Endothelial cell of hepatic sinusoid (primary cell): ENCODE results near the gene ANKRD61.
"Not testable (repeated sequence)": the region's sequence is repeated elsewhere in the genome, so short reads cannot be mapped to it uniquely, and the experiment has no call there.

Source experiments
- in situ Hi-C: cut with HindIII; loops from 2 replicates; pipeline ENCODE4 v1.10.0; 2017; ENCODE audit warnings: low sequenced_read_pairs

ANKRD61 gene

DNA sequence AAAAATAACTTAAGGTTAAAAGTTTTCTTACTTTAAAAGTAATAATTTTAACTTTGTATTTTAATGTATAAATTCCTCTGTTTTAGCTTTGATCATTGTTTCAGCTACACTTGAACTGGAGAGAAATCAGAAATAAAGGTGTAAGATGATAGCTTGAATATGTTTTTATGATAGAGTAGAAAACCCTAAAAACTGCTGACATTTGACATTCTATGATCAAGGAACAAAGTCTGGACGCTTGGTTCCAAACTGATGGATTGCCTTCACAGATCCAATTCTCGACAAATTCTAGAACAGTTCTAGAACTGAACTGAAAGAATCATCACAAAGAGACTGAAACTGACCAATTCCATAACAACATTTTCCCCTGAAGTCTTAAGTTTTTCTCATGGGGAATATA, at the start of gene ANKRD61:
TSS of gene ANKRD61 (plus strand) at position 389 of the 400 bp plus-strand sequence. CDS start at position 389, 0 bp downstream.
- in situ Hi-C loops, result loop anchor here (10.0 kb wide), 1 partner anchor 354 kb away; no protein-coding TSS in a partner anchor

DNA sequence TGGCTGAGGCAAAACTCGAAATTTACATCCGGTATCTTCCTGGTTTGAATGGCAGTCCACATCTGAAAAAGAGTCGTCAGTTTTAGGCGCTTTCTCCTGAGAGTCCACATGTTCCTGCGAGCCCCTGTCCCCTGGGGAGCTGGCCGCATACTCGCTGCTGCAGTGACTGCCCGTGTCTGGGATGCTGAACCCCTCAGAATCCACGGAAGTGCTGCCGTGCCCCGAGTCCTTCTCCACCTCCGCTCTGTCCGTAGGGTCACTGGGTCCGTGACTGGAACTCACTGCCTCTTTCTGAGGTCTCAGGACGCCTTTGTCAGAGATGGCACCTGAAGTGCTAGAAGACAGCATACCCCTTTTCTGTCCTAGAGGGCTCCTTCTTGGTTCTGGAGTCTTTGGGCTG, 44.1 kb upstream of the ANKRD61 start:
- in situ Hi-C loops, result not testable (repeated sequence)

DNA sequence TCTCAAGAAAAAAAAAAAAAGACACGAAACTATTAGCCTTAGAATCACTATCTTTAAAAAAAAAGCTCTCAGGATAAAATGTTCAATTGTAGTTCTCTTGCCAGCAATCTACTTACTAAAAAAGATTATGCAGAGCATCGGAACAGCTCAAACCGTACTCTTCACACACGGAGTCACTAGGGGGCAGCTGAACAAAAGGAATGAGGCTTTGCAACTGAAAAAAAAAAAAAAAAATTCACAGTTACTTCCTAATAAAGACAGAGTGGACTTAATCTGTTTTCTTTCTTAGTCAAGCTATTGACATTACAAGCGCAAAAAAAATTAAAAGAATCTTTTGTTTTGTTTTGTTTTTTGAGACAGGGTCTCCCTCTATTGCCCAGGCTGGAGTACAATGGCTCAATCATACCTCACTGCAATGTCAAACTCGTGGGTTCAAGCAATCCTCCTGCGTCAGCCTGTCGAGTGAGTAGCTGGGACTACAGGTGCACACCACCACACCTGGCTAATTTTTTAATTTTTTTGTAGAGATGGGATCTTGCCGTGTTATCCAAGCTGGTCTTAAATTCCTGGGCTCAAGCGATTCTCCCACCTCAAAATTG, 33.9 kb upstream of the ANKRD61 start:
- in situ Hi-C loops, result no loop called here

- in situ Hi-C loops, result no loop called here
Observed at GRCh38 chr7:6007386-6007785, 23.8 kb upstream of the ANKRD61 start.

DNA sequence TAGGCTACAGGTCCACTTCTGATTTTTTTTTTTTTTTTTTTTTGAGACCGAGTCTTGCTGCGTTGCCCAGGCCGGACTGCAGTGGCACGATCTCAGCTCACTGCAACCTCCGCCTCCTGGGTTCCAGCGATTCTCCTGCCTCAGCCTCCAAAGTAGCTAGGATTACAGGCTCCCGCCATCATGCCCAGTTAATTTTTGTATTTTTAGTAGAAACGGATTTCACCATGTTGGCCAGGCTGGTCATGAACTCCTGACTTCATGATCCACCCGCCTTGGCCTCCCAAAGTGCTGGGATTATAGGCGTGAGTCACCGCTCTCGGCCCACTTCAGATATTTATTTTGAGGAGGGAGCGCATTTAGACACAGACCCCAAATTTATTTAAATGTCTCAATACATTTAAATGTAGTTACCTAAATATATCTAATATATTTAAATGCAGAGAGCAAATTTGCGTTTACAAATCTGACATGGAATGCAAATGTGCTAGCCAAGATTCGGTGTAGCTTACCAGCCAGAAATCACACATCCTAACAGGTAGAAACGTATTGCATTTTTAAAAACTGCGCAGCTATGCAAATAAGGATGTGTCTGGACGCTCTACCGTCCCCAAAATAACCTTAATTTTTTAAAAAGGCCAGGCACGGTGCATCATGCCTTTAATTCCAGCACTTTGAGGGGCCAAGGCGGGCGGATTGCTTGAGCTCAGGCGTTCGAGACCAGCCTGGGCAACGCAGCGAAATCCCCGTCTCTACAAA, 23.2 kb upstream of the ANKRD61 start:
- in situ Hi-C loops, result not testable (repeated sequence)

GRCh38 chr7:6008668-6009611, 22.2 kb upstream of the ANKRD61 start, which contains the start of the genes AIMP2 and PMS2:
Gene AIMP2, plus strand, starts transcription at chr7:6009272. Its CDS starts 92 bp downstream, at chr7:6009364.
Gene PMS2, minus strand, starts transcription at chr7:6009049. Its CDS starts 30 bp downstream, at chr7:6009019.
- in situ Hi-C loops, result no loop called here

GRCh38 chr7:6010370-6010769, 20.8 kb upstream of the ANKRD61 start:
- in situ Hi-C loops, result not testable (repeated sequence)

DNA sequence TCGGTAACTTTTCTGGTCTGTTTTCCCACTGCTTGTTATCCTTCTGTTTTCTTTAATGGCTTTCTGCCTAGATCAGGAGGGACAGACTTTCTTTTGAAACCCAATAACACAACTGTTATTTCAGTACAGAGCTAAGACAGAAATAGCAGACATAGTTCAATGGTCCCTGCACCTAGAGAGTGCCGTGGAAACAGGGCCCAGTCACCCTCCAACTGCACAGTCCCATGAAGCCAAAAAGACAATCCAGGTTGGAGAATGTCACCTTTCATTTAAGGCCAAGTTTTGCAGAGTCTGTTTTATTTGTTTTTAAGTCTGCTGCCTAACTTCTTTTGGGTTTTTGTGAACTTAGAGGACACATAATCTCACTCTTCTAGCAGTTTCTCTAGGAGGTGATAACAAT, 19.6 kb upstream of the ANKRD61 start:
- in situ Hi-C loops, result no loop called here

GRCh38 chr7:6012355-6013104, 18.6 kb upstream of the ANKRD61 start:
- in situ Hi-C loops, result no loop called here

DNA sequence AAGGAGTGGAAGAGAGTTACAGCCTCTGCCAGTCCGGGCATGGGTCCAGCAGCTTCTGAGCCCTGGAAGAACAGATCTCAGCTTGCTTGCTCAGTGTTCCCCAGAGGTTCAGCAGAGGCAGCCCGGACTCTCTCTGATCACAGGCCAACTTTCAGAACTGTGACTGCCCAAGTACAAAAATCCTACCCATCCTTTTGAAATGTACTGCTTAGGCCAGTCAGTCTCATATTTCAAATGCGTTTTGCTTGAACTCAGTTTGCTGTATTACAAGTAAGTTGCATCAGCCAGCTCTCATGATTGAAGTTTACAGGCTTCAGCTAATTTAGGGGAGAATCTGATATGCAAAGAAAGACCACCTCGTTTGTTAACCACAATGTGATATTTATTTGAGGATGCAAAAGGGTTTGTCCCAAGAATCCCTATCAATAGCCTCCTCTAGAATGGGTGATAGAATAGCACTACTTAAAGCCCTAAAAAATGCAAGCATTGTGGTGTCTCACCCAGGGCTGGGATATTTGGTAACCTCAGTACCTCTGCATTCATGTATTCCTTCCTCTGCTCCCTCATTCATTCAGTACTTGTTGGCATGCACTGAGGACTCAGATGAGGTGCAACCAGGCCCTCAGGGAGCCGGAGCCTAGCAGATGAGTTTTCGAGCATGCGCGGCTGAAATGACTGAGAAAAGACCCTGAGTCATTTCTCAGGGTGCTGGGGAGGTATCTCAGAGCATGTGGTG, 15.1 kb upstream of the ANKRD61 start:
- in situ Hi-C loops, result no loop called here

DNA sequence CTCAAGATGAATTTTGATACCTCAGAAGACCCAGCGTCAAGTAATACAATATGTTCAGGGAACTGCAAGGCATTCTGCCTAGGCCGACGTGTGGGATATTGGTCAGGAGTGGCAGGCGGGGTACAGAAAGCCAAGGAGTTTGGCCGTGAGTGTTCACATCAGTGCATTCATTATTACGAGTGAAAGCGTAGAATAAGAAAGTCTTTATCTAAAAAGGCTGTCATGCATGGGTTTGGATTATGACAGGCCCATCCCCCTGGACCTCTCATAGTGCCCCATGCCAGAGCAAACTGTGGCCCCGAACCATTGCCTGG, 14.6 kb upstream of the ANKRD61 start:
- in situ Hi-C loops, result no loop called here

DNA sequence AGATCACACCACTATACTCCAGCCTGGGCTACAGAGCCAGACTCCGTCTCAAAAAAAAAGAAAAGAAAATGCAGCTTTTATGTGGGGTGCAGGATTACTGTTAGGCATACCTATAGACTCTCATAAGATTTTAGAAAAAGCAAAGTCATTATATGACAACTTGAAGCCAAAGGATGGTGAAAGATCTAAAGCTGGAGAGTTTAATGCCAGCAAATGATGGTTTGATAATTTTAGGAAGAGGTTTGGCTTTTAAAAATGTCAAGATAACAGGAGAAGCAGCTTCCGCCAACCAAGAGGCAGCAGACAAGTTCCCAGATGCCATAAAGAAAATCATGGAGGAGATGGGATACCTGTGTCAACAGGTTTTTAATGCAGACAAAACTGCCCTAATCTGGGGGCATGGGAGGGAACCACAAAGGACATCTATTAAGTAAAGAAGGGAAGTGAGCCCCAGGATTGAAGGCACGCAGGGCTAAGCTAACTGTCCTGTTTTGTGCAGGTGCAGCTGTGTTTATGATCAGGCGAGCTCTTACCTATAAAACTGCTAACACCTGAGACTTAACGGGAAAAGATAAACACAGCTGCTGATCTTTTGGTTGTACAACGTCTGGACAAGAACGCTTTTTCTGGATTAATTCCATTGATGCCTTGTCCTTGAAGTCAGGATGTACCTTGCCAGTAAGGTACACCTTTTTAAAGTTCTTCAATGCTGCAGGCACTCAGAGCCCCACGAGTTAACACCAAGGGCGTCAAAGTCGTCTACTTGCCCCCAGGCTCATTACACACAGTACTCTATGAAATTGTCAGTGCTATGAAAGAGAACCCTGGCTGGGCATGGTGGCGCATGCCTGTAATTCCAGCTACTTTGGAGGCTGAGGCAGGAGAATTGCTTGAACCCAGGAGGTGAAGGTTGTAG, 10.5 kb upstream of the ANKRD61 start:
- in situ Hi-C loops, result no loop called here

- in situ Hi-C loops, result no loop called here
Observed at GRCh38 chr7:6022707-6023106, 8.5 kb upstream of the ANKRD61 start.

DNA sequence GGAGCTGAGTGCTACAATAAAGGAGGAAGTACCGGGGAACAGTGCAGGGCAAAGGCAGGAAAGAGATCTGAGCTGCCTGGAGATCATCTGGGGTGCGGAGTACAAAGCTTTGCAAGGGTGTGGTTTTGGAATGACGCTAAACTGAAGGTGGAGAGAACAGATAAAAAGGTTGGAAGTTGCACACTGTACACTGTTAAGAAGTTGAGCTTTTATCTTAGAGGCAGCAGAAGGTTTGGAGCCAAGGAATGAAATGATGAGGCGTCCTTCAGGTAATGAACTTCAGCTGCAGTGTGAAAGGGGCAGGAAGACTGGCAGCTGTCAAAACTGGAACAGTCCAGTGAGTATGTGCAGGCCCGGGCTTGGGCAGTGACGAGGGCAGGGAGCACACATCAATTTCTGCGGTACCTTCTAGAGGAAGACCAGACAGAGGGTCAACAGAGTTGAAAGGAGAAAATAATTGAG, 7.2 kb upstream of the ANKRD61 start:
- in situ Hi-C loops, result no loop called here

DNA sequence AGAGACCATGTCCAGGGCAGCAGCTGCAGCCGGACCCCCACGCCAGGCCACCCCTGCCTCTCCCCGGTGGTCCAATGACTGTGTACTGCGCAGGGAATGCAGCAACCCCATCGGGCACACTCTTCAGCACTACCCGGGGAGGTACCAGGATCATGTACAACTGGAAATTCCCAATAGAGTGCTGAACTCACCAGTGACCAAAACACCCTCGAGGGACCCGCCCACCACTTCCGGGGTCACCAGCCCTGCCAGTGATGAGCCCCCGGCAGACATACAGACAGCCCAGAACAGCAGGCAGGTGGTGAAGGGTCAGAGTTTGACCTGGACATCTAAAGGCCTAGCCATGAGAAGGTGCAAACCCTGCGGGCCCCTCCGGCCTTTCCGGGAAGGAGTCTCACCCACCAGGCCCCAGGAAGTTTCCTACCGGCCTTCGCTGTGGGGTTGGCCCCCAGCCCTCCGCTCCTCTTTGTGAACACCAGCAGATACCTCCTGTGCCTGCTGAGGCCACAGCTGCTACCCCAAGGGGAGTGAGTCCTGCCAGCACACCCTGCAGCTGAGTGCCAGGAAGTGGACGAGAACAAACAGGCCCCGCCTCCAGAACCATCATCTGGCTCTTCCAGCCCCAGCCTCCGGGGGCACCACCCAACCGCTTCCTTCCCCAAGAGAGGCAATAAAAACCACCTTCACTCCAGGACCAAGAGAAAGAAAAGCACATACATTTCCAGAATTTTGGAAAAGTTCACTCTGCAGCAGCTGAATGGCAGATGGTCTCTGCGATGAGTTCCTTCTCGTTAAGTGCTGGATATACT, 5.0 kb upstream of the ANKRD61 start:
- in situ Hi-C loops, result no loop called here

DNA sequence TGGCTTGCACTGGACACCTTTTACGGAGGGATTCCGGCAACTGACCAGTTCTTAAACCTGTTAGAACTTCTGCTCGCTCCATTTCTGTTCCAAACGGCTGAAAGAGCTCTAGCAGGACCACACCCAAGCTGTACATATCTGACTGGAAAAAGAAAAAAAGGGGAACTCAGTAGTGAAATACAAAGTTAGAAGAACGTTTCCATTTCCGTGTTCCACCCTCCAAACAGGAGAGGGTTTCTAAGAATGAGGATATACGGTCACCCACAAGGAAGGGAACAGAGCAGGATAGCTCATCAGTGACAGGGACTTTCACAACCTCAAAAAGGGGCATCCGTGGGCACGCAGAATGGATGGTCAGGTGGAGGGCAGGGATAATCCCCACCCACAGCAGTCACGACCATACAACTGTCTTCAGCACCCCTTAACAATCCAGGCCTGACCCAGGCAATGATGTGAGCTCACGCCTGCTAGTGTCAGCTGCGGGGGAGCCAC, 4.3 kb upstream of the ANKRD61 start:
- in situ Hi-C loops, result no loop called here

DNA sequence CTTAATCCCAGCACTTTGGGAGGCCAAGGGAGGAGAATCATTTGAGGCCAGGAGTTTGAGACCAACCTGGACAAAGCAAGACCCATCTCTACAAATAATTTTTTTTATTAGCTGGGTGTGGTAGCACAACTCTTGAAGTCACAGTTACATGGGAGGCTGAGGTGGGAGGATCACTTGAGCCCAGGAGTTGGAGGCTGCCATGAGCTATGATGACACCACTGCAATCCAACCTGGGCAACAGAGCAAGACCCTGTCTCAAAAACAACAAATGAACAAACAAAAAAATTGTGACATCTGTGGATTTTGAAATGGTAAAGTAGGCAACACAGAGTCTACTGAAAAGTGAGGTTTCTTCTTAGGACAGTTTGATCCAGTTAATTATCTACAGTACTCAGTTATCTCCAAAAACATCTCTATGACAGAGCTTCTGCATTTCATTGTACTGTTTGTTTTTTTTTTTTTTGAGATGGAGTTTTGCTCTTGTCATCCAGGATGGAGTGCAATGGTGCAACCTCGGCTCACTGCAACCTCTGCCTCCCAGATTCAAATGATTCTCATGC, 3.3 kb upstream of the ANKRD61 start:
- in situ Hi-C loops, result no loop called here

- in situ Hi-C loops, result no loop called here
Observed at GRCh38 chr7:6028563-6028962, 2.6 kb upstream of the ANKRD61 start.
